ENCODE results near the gene PRRC2C.
"Not testable (repeated sequence)": the region's sequence is repeated elsewhere in the genome, so short reads cannot be mapped to it uniquely, and the experiment has no call there.

The PRRC2C gene

GRCh38 chr1:171590022-171590421 lies 104.7 kb downstream of the PRRC2C start:
- no peak for DNase-seq

- DNase-seq: no peak
Observed at GRCh38 chr1:171595324-171595723, 110.0 kb downstream of the PRRC2C start.

- no peak for DNase-seq
Observed at GRCh38 chr1:171596119-171596518, 110.8 kb downstream of the PRRC2C start.

- no peak for DNase-seq
Observed at GRCh38 chr1:171596705-171597104, 111.4 kb downstream of the PRRC2C start.

- DNase-seq: no peak
Observed at GRCh38 chr1:171597203-171597602, 111.9 kb downstream of the PRRC2C start.

GRCh38 chr1:171600310-171600709 lies 115.0 kb downstream of the PRRC2C start:
- DNase-seq: not testable (repeated sequence)

GRCh38 chr1:171600862-171601261 lies 115.5 kb downstream of the PRRC2C start:
- no peak for DNase-seq

- not testable (repeated sequence) for DNase-seq
Observed at GRCh38 chr1:171603042-171603441, 117.7 kb downstream of the PRRC2C start.

- DNase-seq: no peak
Observed at GRCh38 chr1:171606402-171606941, 121.1 kb downstream of the PRRC2C start.

- DNase-seq: no peak
Observed at GRCh38 chr1:171610385-171610784, 125.1 kb downstream of the PRRC2C start.

- no peak for DNase-seq
Observed at GRCh38 chr1:171611306-171611705, 126.0 kb downstream of the PRRC2C start.

- DNase-seq: no peak
Observed at GRCh38 chr1:171613282-171613681, 128.0 kb downstream of the PRRC2C start.

GRCh38 chr1:171615122-171615906 lies 130.0 kb downstream of the PRRC2C start:
- not testable (repeated sequence) for DNase-seq

GRCh38 chr1:171616586-171616985 lies 131.3 kb downstream of the PRRC2C start:
- no peak for DNase-seq

- DNase-seq: no peak
Observed at GRCh38 chr1:171622152-171622462, 136.8 kb downstream of the PRRC2C start, which contains the start of gene MYOCOS. Gene MYOCOS, plus strand, starts transcription at chr1:171622243. Its CDS starts 1,641 bp downstream, at chr1:171623884.

GRCh38 chr1:171623651-171624331 lies 138.5 kb downstream of the PRRC2C start:
- no peak for DNase-seq

- DNase-seq: no peak
Observed at GRCh38 chr1:171625225-171625624, 139.9 kb downstream of the PRRC2C start.

GRCh38 chr1:171627020-171627419 lies 141.7 kb downstream of the PRRC2C start:
- no peak for DNase-seq

- no peak for DNase-seq
Observed at GRCh38 chr1:171628225-171628624, 142.9 kb downstream of the PRRC2C start.

GRCh38 chr1:171635661-171636060 lies 150.3 kb downstream of the PRRC2C start:
- DNase-seq: no peak

- no peak for DNase-seq
Observed at GRCh38 chr1:171636141-171636540, 150.8 kb downstream of the PRRC2C start.

GRCh38 chr1:171637928-171638576 lies 152.7 kb downstream of the PRRC2C start:
- no peak for DNase-seq

GRCh38 chr1:171640225-171640624 lies 154.9 kb downstream of the PRRC2C start:
- DNase-seq: no peak
